WTC11 (cell line): ENCODE results near the gene TBL1Y.

ENCODE experiments used
- CTCF ChIP-seq: fragments of 200-600 bp; IDR thresholded peaks from 2 replicates; pipeline ENCODE4 v1.8.0; 2022; ENCODE audit warnings: antibody characterized with exemption
- E2F4 ChIP-seq: sonication (generic); formaldehyde crosslinking; IDR thresholded peaks from 2 replicates; pipeline ENCODE4 v1.8.1; 2022; ENCODE audit warnings: low read depth, mild to moderate bottlenecking, moderate library complexity, missing genetic modification reagents, borderline replicate concordance
- ETV6 ChIP-seq: sonication (generic); formaldehyde crosslinking; IDR thresholded peaks from 2 replicates; pipeline ENCODE4 v1.8.1; 2022; ENCODE audit warnings: mild to moderate bottlenecking, missing genetic modification reagents
- KAT7 ChIP-seq: sonication (generic); formaldehyde crosslinking; IDR thresholded peaks from 2 replicates; pipeline ENCODE4 v1.8.1; 2023; ENCODE audit warnings: missing genetic modification reagents, mild to moderate bottlenecking, borderline replicate concordance

GRCh38 chrY:7039037-7039436 is 128.5 kb downstream of the TBL1Y start:
- TF ChIP-seq ETV6 (CRISPR knock-in tag) = no peak
- no peak for TF ChIP-seq CTCF
- no peak for TF ChIP-seq E2F4 (CRISPR knock-in tag)
- no peak for TF ChIP-seq KAT7
